Measurements from ENCODE around the gene TP53I13. TPM values are rescaled to one million over a fixed set of nuclear protein-coding genes. Genes with fewer than 3 reads are reported as not detected.

TP53I13 gene
- total and polyA plus RNA-seq, 10 of the 15 experiments (the other 5 are each of a cell fraction or from before 2014, with no cell fraction given) = 0.31 to 45.1 (median 19.5) TPM; not detected in 1

- Histone ChIP-seq H2AFZ (ENCODE audit: control insufficient read depth, low read depth, low read length) (peak overlapping the region; percentile 95), H3K36me3 (ENCODE audit: control insufficient read depth in 2 of 2, insufficient read depth in 2 of 2, low read length in 1 of 2) (no peaks in the 10 kb centered on the region), H3K79me2 (ENCODE audit: control insufficient read depth, insufficient read depth, low read length) (peaks cover 24% of the 10 kb centered on the region), H3K4me3 (no peak overlapping the region), H4K20me1 (ENCODE audit: control insufficient read depth, insufficient read depth) (no peaks in the 10 kb centered on the region), H3K9ac (ENCODE audit: control insufficient read depth, insufficient read depth, low read length) (no peak overlapping the region), H3K4me1 (ENCODE audit: control insufficient read depth, insufficient read depth, low read length) (peaks cover 41% of the 10 kb centered on the region), H3K4me2 (ENCODE audit: control insufficient read depth, insufficient read depth) (peak overlapping the region; percentile 100), H3K27me3 (replicated peaks in 1 of 2; ENCODE audit: control insufficient read depth in 2 of 2, insufficient read depth in 2 of 2, low read length in 1 of 2) (no peaks in the 10 kb centered on the region; a peak in 1 of 4 replicates), H3K27ac (ENCODE audit: control insufficient read depth, insufficient read depth) (no peak overlapping the region), H3K9me3 (replicated peaks; ENCODE audit: control insufficient read depth, insufficient read depth, low read length) (no peaks in the 10 kb centered on the region)
- FAIRE-seq (peak; percentile 62), DNase-seq (ENCODE audit: low read depth, low spot score) (no peak), ATAC-seq (peak; percentile 71)
- ChIA-PET SMC1A (ENCODE audit: uncharacterized antibody, unreplicated experiment) (interaction anchor here (0.7 to 3.0 kb wide), 8 partner anchors 8 to 222 kb away, joined by 3 to 17 read pairs (median 6); no protein-coding TSS in a partner anchor), POLR2A (interaction anchor here (0.6 to 1.4 kb wide), 3 partner anchors 11 to 22 kb away, joined by 3 to 9 read pairs (median 4); no protein-coding TSS in a partner anchor), RAD21 (ENCODE audit: unreplicated experiment) (interaction anchor here (0.6 to 2.9 kb wide), 11 partner anchors 11 to 468 kb away, joined by 3 to 20 read pairs (median 4); no protein-coding TSS in a partner anchor), CTCF (interaction anchor here (0.6 to 5.0 kb wide), 28 partner anchors 9 to 699 kb away, joined by 3 to 72 read pairs (median 4); partner anchors contain the start of genes TAOK1 and TP53I13)
- intact Hi-C loops (cut with micrococcal nuclease; ENCODE audit: unreplicated experiment) = loop anchor here (1.0 to 10.0 kb wide), 2 partner anchors 12 to 227 kb away; no protein-coding TSS in a partner anchor
- in situ Hi-C loops (cut with MboI) = no loop called here
- BruUV-seq (replicated peaks) = no TSS peak
- WGBS (ENCODE audit: insufficient coverage, insufficient replicate concordance, low lambda C conversion rate, missing lambda C conversion rate) = 19% methylated on average over 25 of the region's 25 CpGs
- TF ChIP-seq SUZ12 (IDR thresholded peaks at IDR 0.05; ENCODE audit: unreplicated experiment) (no peak), MEF2A (IDR thresholded peaks at IDR 0.05; ENCODE audit: insufficient read depth, low read depth, low read length) (no peak), MTA3 (IDR thresholded peaks at IDR 0.05; ENCODE audit: borderline replicate concordance, low read length) (no peak), HCFC1 (IDR thresholded peaks at IDR 0.05; ENCODE audit: low read length) (peak; percentile 4; the same call in 1 of the 2 replicates), IRF4 (IDR thresholded peaks at IDR 0.05; ENCODE audit: low read depth, low read length) (no peak), RAD21 (IDR thresholded peaks at IDR 0.05; ENCODE audit: insufficient read depth, low read depth, low read length) (peak; percentile 76), RELB (IDR thresholded peaks at IDR 0.05; ENCODE audit: low read depth) (0 out of 2 replicates have a peak, but pooled peaks have one; percentile 15), ATF7 (IDR thresholded peaks at IDR 0.05; ENCODE audit: low read depth) (no peak), RAD51 (IDR thresholded peaks at IDR 0.05) (no peak), SMC3 (IDR thresholded peaks at IDR 0.05; ENCODE audit: borderline replicate concordance, low read length) (peak; percentile 73; the same call in 1 of the 2 replicates), HDGF (IDR thresholded peaks at IDR 0.05) (no peak; the same call in 1 of the 2 replicates), SMAD5 (IDR thresholded peaks at IDR 0.05; ENCODE audit: low read depth) (no peak)
- TF ChIP-seq, protein P1, sequence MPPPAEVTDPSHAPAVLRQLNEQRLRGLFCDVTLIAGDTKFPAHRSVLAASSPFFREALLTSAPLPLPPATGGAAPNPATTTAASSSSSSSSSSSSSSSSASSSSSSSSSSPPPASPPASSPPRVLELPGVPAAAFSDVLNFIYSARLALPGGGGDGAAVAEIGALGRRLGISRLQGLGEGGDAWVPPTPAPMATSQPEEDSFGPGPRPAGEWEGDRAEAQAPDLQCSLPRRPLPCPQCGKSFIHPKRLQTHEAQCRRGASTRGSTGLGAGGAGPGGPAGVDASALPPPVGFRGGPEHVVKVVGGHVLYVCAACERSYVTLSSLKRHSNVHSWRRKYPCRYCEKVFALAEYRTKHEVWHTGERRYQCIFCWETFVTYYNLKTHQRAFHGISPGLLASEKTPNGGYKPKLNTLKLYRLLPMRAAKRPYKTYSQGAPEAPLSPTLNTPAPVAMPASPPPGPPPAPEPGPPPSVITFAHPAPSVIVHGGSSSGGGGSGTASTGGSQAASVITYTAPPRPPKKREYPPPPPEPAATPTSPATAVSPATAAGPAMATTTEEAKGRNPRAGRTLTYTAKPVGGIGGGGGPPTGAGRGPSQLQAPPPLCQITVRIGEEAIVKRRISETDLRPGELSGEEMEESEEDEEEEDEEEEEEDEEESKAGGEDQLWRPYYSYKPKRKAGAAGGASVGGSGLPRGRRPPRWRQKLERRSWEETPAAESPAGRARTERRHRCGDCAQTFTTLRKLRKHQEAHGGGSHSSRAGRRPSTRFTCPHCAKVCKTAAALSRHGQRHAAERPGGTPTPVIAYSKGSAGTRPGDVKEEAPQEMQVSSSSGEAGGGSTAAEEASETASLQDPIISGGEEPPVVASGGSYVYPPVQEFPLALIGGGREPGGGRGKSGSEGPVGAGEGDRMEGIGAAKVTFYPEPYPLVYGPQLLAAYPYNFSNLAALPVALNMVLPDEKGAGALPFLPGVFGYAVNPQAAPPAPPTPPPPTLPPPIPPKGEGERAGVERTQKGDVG (CRISPR knock-in tag; IDR thresholded peaks at IDR 0.05) = no peak
- TF ChIP-seq, protein P2, sequence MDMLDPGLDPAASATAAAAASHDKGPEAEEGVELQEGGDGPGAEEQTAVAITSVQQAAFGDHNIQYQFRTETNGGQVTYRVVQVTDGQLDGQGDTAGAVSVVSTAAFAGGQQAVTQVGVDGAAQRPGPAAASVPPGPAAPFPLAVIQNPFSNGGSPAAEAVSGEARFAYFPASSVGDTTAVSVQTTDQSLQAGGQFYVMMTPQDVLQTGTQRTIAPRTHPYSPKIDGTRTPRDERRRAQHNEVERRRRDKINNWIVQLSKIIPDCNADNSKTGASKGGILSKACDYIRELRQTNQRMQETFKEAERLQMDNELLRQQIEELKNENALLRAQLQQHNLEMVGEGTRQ (IDR thresholded peaks at IDR 0.05; ENCODE audit: borderline replicate concordance, low read depth, low read length) = no peak
Observed at GRCh38 chr17:29591737-29592608, 23.5 kb downstream of the TP53I13 start.
